Thymus (tissue), 11 donors: ENCODE data around the gene PMCH. TPM values are rescaled to one million over a fixed set of nuclear protein-coding genes. Genes with fewer than 3 reads are reported as not detected.

Source experiments
- DNase-seq, 9 donors: peaks; one replicate each; pipeline ENCODE4 v3.0.0-alpha.2; 2013; ENCODE audit warnings: low spot score in 9 of 9, low read depth in 6 of 9, missing footprints in 1 of 9
- H3K27ac ChIP-seq, 2 donors: one replicate each; pipeline ENCODE4 v1.5.1; 2013; ENCODE audit warnings: control low read depth in 1 of 2, low read depth in 1 of 2, low read length in 1 of 2, mild to moderate bottlenecking in 1 of 2, moderate library complexity in 1 of 2
- H3K27me3 ChIP-seq, 2 donors: one replicate each; pipeline ENCODE4 v1.5.1; 2013; ENCODE audit warnings: low read length in 1 of 2; ENCODE audit not compliant: control insufficient read depth in 2 of 2, insufficient read depth in 1 of 2
- H3K36me3 ChIP-seq, 2 donors: one replicate each; pipeline ENCODE4 v1.5.1; 2013; ENCODE audit warnings: low read length in 1 of 2, mild to moderate bottlenecking in 1 of 2, moderate library complexity in 1 of 2; ENCODE audit not compliant: control insufficient read depth in 2 of 2, insufficient read depth in 2 of 2
- H3K4me1 ChIP-seq, 2 donors: one replicate each; pipeline ENCODE4 v1.5.1; 2013; ENCODE audit warnings: low read length in 2 of 2; ENCODE audit not compliant: control insufficient read depth in 2 of 2, insufficient read depth in 2 of 2
- H3K4me3 ChIP-seq, 2 donors: one replicate each; pipeline ENCODE4 v1.5.1; 2013; ENCODE audit warnings: low read length in 2 of 2, control low read depth in 1 of 2, mild to moderate bottlenecking in 1 of 2
- H3K9me3 ChIP-seq, 2 donors: one replicate each; pipeline ENCODE4 v1.5.1; 2013; ENCODE audit warnings: low read length in 1 of 2, mild to moderate bottlenecking in 1 of 2; ENCODE audit not compliant: control insufficient read depth in 2 of 2, insufficient read depth in 1 of 2
- WGBS: extraction: QIAGEN DNeasy Blood & Tissue Kit; methylation state at CpG from one replicate; pipeline ENCODE4 v1.1.7; 2013; 5-methylcytosine and 5-hydroxymethylcytosine counted together
- polyA plus RNA-seq: library from polyadenylated mRNA; stranded (reverse); fragments of 200-250 nt; gene quantifications from one replicate; pipeline ENCODE4 v1.2.3, GENCODE V29; 2013
- total RNA-seq: library from RNA; stranded (reverse); fragments of 120-200 nt; gene quantifications from one replicate; pipeline ENCODE4 v1.2.4, GENCODE V29; 2013
- donor health status: healthy.

The PMCH gene
- total and polyA plus RNA-seq, 2 donors: 0.47 to 5.4 TPM

GRCh38 chr12:102202556-102202955, 4.9 kb upstream of the PMCH start:
- H3K4me1 ChIP-seq: no peaks in the 10 kb centered on the region
- no peak for DNase-seq
- no peak overlapping the region for H3K27ac ChIP-seq
- WGBS: 92% methylated on average over 4 of the region's 4 CpGs
- H3K36me3 ChIP-seq: peaks cover 0 to 3% of the 10 kb centered on the region in 2 donors
- H3K9me3 ChIP-seq: no peaks in the 10 kb centered on the region
- no peaks in the 10 kb centered on the region for H3K27me3 ChIP-seq
- H3K4me3 ChIP-seq: no peak overlapping the region

- Histone ChIP-seq H3K4me3 (no peak overlapping the region), H3K36me3 (peaks cover 0 to 3% of the 10 kb centered on the region in 2 donors)
Measured at GRCh38 chr12:102201436-102202061, 3.9 kb upstream of the PMCH start.

GRCh38 chr12:102195826-102196225, 1.8 kb downstream of the PMCH start:
- Histone ChIP-seq H3K36me3 (no peaks in the 10 kb centered on the region), H3K4me1 (no peaks in the 10 kb centered on the region), H3K27me3 (no peaks in the 10 kb centered on the region), H3K27ac (no peak overlapping the region), H3K9me3 (no peaks in the 10 kb centered on the region), H3K4me3 (no peak overlapping the region)
- 82% methylated on average over 4 of the region's 4 CpGs for WGBS
- no peak for DNase-seq

More at GRCh38 chr12:102201436-102202061, 3.9 kb upstream of the PMCH start:
- WGBS: 96% methylated on average over 3 of the region's 3 CpGs
- H3K27ac ChIP-seq: no peak overlapping the region
- H3K4me1 ChIP-seq: no peaks in the 10 kb centered on the region
- H3K9me3 ChIP-seq: no peaks in the 10 kb centered on the region
- no peak for DNase-seq
- H3K27me3 ChIP-seq: no peaks in the 10 kb centered on the region

GRCh38 chr12:102182635-102183034, 15.0 kb downstream of the PMCH start:
- Histone ChIP-seq H3K27ac (no peak overlapping the region), H3K4me3 (no peak overlapping the region), H3K27me3 (no peaks in the 10 kb centered on the region), H3K4me1 (no peaks in the 10 kb centered on the region), H3K9me3 (no peaks in the 10 kb centered on the region), H3K36me3 (no peaks in the 10 kb centered on the region)
- DNase-seq: no peak
- 69% methylated on average over 2 of the region's 2 CpGs for WGBS

- H3K9me3 ChIP-seq: no peaks in the 10 kb centered on the region
- H3K27ac ChIP-seq: no peak overlapping the region
- 98% methylated on average over 2 of the region's 2 CpGs for WGBS
Measured at GRCh38 chr12:102174761-102175160, 22.9 kb downstream of the PMCH start.

GRCh38 chr12:102174117-102174516, 23.5 kb downstream of the PMCH start:
- DNase-seq: no peak
- H3K27ac ChIP-seq: no peak overlapping the region
- H3K36me3 ChIP-seq: no peaks in the 10 kb centered on the region
- H3K4me3 ChIP-seq: no peak overlapping the region
- 98% methylated on average over 2 of the region's 2 CpGs for WGBS
- H3K27me3 ChIP-seq: no peaks in the 10 kb centered on the region
- no peaks in the 10 kb centered on the region for H3K4me1 ChIP-seq
- no peaks in the 10 kb centered on the region for H3K9me3 ChIP-seq

More at GRCh38 chr12:102174761-102175160, 22.9 kb downstream of the PMCH start:
- Histone ChIP-seq H3K36me3 (no peaks in the 10 kb centered on the region), H3K4me3 (no peak overlapping the region), H3K4me1 (no peaks in the 10 kb centered on the region), H3K27me3 (no peaks in the 10 kb centered on the region)
- DNase-seq: no peak

- no peaks in the 10 kb centered on the region for H3K4me1 ChIP-seq
- DNase-seq: no peak
- H3K27me3 ChIP-seq: no peaks in the 10 kb centered on the region
- no peak overlapping the region for H3K27ac ChIP-seq
- no peak overlapping the region for H3K4me3 ChIP-seq
- H3K36me3 ChIP-seq: no peaks in the 10 kb centered on the region
- H3K9me3 ChIP-seq: no peaks in the 10 kb centered on the region
Measured at GRCh38 chr12:102172436-102172835, 25.2 kb downstream of the PMCH start.

GRCh38 chr12:102171951-102172350, 25.7 kb downstream of the PMCH start:
- Histone ChIP-seq H3K27ac (no peak overlapping the region), H3K27me3 (no peaks in the 10 kb centered on the region), H3K9me3 (no peaks in the 10 kb centered on the region), H3K36me3 (no peaks in the 10 kb centered on the region), H3K4me3 (no peak overlapping the region), H3K4me1 (no peaks in the 10 kb centered on the region)
- no peak for DNase-seq

- Histone ChIP-seq H3K4me1 (no peaks in the 10 kb centered on the region), H3K27ac (no peak overlapping the region), H3K4me3 (no peak overlapping the region), H3K27me3 (no peaks in the 10 kb centered on the region), H3K9me3 (no peaks in the 10 kb centered on the region), H3K36me3 (no peaks in the 10 kb centered on the region)
- 98% methylated on average over 2 of the region's 2 CpGs for WGBS
- peak in 4 of 9 donors; percentile 3 to 37 (median 10) for DNase-seq
Measured at GRCh38 chr12:102169922-102170621, 27.6 kb downstream of the PMCH start.
